Activated naive CD4-positive, alpha-beta T cell treated with anti-CD3 and anti-CD28 coated beads, Interleukin-2, amount 50 U/mL, for 72 hours (primary cell): ENCODE measurements around the gene MEGF6. TPM values are rescaled to one million over a fixed set of nuclear protein-coding genes. Genes with fewer than 3 reads are reported as not detected.

Source experiments
- ATAC-seq, 2 donors: fragments of 150-1000 bp; cut with Tn5 transposase; 2 replicates each; pipeline ENCODE4 v1.10.0; 2021; ENCODE audit warnings: mild to moderate bottlenecking in 2 of 2, moderate library complexity in 2 of 2
- DNase-seq, 2 donors: peaks; one replicate each; pipeline ENCODE4 v3.0.0; 2021 to 2022; ENCODE audit warnings: low spot score in 2 of 2
- H3K27ac Mint-ChIP-seq, 2 donors: one replicate each; pipeline ENCODE4 v1.8.0; 2022; ENCODE audit warnings: mild to moderate bottlenecking in 2 of 2, mixed read lengths in 2 of 2
- H3K36me3 Mint-ChIP-seq, 2 donors: one replicate each; pipeline ENCODE4 v1.8.0; 2022; ENCODE audit warnings: mixed read lengths in 2 of 2
- H3K9me3 Mint-ChIP-seq, 2 donors: one replicate each; pipeline ENCODE4 v1.8.0; 2022; ENCODE audit warnings: mixed read lengths in 2 of 2
- total RNA-seq, 2 donors: library from RNA; stranded (reverse); gene quantifications; one replicate each; pipeline ENCODE4 v1.2.3, GENCODE V29; 2022

The MEGF6 gene
- total RNA-seq, 2 donors from 2014 or later = 4.6 to 7.6 TPM

DNA sequence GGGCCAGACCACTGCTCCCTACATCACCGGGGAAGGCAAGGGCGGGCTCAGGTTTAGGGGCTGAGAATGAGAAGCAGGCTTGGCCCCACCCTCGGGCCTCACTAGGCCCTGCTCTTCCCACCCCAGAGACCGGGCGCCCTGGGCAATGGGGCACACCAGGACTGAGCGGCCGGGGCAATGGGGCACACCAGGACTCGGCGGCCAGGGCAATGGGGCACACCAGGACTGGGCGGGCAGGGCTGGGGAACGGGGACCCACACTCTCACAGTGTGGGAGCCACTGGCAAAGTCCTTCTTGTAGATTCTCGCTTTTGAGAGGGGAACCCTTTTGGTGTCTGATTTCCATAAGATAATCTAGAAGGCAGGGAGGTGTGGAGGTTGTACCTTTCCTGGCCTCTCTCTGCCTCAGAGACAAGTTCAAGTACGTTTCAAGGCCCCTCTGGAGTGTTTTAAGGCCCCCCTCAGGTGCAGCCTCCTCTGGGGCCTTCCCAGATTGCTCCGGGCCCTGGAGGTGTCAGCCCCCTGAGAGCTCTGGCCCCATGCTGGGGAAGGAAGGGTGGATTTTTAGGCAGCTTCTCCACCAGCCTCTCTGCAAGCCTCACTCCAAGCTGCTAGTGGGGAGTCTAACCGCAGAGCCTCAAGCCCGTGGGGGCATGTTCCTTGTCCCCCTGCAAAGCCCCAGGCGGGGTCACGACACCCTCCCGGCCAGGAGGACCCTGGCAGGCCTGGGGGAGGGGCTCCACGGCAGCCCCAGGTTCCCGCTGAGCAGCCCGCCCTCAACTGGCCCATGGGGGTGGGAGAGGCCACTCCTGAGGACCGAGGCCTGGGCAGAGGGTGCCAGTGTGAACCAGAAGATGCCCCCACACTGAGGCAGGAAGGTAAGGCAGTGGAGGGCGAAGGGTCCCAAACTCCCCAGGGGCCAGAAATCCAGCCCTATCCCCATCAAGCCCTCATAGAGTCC lies 90.6 kb downstream of the MEGF6 start:
- no peak for ATAC-seq
- no peaks in the 10 kb centered on the region for H3K36me3 Mint-ChIP-seq
- H3K9me3 Mint-ChIP-seq = no peaks in the 10 kb centered on the region
- no peak for DNase-seq
- H3K27ac Mint-ChIP-seq = no peak overlapping the region

DNA sequence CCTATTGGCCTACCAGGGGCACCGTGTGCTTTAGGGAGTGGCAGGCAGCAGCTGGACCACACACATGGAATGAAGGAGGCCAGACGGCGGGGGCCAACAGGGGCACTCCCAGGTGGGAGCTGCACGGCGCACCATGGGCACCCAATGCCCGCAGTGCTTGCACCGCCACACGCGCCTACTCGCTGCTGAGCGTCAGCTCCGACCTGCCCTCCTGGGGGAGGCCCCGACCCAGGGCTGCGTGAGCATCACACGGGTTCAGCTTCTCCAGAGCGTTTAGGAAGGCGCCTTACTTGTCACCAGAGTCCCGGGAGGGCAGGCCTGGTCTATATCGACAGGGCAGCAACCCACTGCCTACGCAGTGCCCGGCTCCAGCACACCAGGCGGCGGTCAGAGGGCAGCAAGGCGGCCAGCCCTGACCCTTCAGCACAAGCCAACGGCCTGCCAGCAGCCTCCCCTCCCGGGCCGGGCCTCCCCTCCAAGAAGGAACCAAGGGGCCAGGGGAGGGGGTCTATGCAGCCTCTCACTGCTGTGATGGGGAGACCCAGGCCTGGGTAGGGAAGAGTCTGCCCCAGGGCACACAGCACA lies 91.9 kb downstream of the MEGF6 start:
- ATAC-seq (no peak), DNase-seq (no peak)
- Mint-ChIP-seq H3K36me3 (no peaks in the 10 kb centered on the region), H3K9me3 (no peaks in the 10 kb centered on the region), H3K27ac (no peak overlapping the region)

GRCh38 chr1:3518756-3519155 lies 92.6 kb downstream of the MEGF6 start:
- H3K9me3 Mint-ChIP-seq = no peaks in the 10 kb centered on the region
- H3K36me3 Mint-ChIP-seq = no peaks in the 10 kb centered on the region
- H3K27ac Mint-ChIP-seq = no peak overlapping the region
- DNase-seq (no peak), ATAC-seq (no peak)

DNA sequence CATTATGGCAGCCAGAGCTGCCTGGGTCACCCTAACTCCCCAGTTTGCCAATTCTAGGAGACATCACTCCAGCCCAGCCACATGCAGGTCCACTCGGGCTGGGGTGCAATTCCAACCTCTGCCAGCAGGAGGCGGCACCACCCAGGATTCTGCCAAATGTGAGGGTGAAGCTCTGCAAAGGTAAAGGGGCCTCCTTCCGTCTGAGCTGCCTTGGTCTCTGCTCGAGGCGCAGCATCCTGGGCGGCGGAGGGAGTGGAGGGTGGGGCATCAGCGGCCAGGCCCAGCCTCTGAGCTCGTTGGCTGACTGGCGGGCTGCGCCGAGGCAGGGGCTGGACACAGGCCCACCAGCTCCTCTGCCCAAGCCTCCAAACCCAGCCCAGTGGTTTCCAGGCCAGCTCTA lies 93.1 kb downstream of the MEGF6 start:
- no peaks in the 10 kb centered on the region for H3K36me3 Mint-ChIP-seq
- DNase-seq = peak in 1 of 2 donors; percentile 36
- no peak overlapping the region for H3K27ac Mint-ChIP-seq
- no peaks in the 10 kb centered on the region for H3K9me3 Mint-ChIP-seq
- no peak for ATAC-seq

- Mint-ChIP-seq H3K27ac (no peak overlapping the region), H3K9me3 (no peaks in the 10 kb centered on the region), H3K36me3 (no peaks in the 10 kb centered on the region)
- no peak for ATAC-seq
- DNase-seq = no peak
Observed at GRCh38 chr1:3516911-3517675, 94.2 kb downstream of the MEGF6 start.

DNA sequence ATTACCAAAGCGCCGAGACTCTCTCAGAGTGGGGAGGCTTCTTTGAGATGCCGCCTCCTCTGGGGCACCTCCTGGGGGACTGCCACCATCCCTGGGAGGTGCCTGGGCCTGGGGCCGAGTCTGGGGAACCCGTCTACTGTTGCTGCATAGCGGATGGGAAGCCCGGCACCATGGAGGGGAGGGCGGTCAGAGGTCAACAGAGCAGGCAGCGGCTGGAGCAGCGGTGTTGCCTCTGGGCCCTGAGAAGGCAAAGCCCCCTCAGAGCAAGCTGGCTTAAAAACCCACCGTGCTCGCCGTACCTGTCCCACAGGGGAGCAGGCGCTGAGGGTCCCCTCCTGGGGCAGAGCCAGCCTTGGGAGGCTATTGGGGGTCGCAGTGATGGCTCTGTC lies 94.8 kb downstream of the MEGF6 start:
- H3K9me3 Mint-ChIP-seq = no peaks in the 10 kb centered on the region
- DNase-seq (no peak), ATAC-seq (no peak)
- H3K36me3 Mint-ChIP-seq = no peaks in the 10 kb centered on the region
- no peak overlapping the region for H3K27ac Mint-ChIP-seq

DNA sequence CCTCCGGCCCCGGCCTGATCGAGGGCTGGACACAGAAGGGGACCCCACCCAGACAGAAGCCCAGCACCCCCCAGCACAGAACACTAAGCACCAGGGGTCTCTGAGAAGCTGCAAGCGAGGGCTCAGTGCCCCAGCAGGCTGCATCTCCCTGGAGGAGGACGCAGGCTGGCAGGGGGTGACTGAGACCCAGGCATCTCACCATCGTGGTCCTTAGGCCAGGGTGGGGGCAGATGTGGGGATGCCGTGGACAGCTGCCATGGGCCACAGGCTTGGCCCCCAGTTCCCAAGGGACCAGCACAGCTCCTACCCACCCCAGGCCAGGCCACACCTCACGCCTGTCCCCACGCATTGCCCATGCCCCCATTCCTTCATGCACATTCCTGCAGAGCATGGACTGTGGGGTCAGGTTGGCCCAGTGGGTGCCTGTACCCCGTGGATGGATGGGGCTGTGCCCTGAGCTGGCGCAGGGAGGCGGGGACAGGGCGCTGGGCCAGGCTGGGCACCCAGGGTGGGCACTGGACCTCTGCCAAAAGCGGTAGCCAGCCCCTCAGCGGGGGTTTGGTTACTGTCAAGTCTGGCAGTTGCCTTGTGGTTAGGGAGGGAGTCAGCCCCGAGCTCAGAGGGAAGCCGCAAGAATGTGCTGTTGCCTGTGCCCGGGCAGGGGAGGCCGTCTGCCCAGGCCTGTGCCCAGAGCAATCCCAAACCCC lies 95.4 kb downstream of the MEGF6 start:
- Mint-ChIP-seq H3K9me3 (no peaks in the 10 kb centered on the region), H3K36me3 (no peaks in the 10 kb centered on the region), H3K27ac (peak overlapping the region in 1 of 2 donors; percentile 50)
- DNase-seq (no peak), ATAC-seq (no peak)

- ATAC-seq (no peak), DNase-seq (no peak)
- no peaks in the 10 kb centered on the region for H3K36me3 Mint-ChIP-seq
- H3K9me3 Mint-ChIP-seq = no peaks in the 10 kb centered on the region
- no peak overlapping the region for H3K27ac Mint-ChIP-seq
Observed at GRCh38 chr1:3515272-3515671, 96.0 kb downstream of the MEGF6 start.

- ATAC-seq = no peak
- Mint-ChIP-seq H3K36me3 (no peaks in the 10 kb centered on the region), H3K9me3 (no peaks in the 10 kb centered on the region), H3K27ac (no peak overlapping the region)
- DNase-seq = no peak
Observed at GRCh38 chr1:3514404-3514803, 96.9 kb downstream of the MEGF6 start.

DNA sequence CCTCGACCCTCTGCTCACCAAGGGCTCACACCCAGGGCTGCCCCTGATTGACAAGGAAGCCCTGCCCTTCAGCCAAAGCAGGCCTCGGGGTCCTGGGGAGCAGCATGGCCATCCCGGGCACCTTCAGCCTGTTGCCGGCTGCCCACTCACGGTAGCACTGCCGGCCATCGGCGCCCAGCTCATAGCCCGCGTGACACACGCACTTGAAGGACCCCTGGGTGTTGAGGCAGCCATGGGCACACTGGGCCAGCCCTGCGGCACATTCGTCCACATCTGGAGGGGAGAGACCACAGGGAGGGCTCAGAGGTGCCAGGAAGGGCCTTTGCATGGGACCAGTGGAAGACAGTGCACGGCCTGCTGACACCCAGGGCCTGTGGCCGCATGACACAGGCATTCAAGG lies 99.5 kb downstream of the MEGF6 start:
- no peak for ATAC-seq
- no peaks in the 10 kb centered on the region for H3K36me3 Mint-ChIP-seq
- no peak overlapping the region for H3K27ac Mint-ChIP-seq
- H3K9me3 Mint-ChIP-seq = no peaks in the 10 kb centered on the region
- no peak for DNase-seq

DNA sequence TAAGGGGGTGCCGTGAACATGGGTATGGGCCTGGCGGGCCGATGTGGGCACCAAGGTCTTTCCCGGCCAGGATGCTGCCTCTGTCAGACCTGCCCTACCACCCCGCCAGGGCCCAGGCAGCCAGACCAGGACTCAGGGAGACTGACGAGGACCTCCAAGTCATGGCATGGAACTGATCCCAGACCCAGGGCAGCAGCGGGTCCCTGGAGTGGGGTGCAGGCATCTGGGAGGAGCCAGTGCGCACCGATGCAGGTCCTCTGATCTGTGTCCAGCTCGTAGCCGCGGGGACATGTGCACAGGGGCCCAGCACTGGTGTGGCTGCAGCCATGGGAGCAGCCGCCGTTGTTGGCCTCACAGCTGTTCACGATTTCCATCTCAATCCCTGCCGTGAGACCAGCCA lies 100.0 kb downstream of the MEGF6 start:
- Mint-ChIP-seq H3K9me3 (no peaks in the 10 kb centered on the region), H3K36me3 (no peaks in the 10 kb centered on the region), H3K27ac (no peak overlapping the region)
- no peak for DNase-seq
- no peak for ATAC-seq

- Mint-ChIP-seq H3K9me3 (no peaks in the 10 kb centered on the region), H3K36me3 (no peaks in the 10 kb centered on the region), H3K27ac (no peak overlapping the region)
- DNase-seq = no peak
- ATAC-seq = no peak
Observed at GRCh38 chr1:3510956-3511250, 100.4 kb downstream of the MEGF6 start.

DNA sequence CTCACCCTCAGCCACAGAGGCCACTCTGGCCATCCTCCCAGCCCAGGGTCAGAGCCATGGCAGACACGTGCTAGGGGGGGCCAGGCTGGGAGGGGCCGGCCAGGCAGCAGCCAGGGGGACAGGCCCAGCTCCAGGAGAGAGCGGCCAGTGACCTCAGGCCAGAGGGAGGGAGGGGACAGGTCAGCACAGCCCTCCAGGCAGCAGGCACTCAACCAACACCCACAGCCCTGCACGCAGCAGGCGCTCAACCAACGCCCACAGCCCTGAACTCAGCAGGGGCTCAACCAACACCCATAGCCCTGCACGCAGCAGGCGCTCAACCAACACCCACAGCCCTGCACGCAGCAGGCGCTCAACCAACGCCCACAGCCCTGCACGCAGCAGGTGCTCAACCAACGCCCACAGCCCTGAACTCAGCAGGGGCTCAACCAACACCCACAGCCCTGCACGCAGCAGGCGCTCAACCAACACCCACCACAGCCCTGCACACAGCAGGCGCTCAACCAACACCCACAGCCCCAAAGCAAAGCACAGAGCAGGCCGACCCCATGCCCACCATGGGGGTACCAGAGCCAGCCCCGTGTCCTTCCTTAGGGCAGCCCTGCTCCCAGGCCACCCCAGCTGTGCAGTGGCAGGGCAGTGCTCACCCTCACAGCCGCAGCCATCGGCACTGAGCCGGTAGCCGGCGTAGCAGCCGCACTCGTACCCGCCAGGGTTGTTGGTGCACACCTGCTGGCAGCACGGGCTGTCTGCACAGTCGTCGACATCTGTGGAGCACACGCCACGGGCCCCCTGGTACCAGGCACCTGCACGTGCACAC lies 101.0 kb downstream of the MEGF6 start:
- no peaks in the 10 kb centered on the region for H3K9me3 Mint-ChIP-seq
- ATAC-seq (no peak), DNase-seq (no peak)
- no peak overlapping the region for H3K27ac Mint-ChIP-seq
- no peaks in the 10 kb centered on the region for H3K36me3 Mint-ChIP-seq

GRCh38 chr1:3509721-3510120 lies 101.6 kb downstream of the MEGF6 start:
- ATAC-seq (no peak), DNase-seq (no peak)
- no peaks in the 10 kb centered on the region for H3K9me3 Mint-ChIP-seq
- no peak overlapping the region for H3K27ac Mint-ChIP-seq
- H3K36me3 Mint-ChIP-seq = no peaks in the 10 kb centered on the region

DNA sequence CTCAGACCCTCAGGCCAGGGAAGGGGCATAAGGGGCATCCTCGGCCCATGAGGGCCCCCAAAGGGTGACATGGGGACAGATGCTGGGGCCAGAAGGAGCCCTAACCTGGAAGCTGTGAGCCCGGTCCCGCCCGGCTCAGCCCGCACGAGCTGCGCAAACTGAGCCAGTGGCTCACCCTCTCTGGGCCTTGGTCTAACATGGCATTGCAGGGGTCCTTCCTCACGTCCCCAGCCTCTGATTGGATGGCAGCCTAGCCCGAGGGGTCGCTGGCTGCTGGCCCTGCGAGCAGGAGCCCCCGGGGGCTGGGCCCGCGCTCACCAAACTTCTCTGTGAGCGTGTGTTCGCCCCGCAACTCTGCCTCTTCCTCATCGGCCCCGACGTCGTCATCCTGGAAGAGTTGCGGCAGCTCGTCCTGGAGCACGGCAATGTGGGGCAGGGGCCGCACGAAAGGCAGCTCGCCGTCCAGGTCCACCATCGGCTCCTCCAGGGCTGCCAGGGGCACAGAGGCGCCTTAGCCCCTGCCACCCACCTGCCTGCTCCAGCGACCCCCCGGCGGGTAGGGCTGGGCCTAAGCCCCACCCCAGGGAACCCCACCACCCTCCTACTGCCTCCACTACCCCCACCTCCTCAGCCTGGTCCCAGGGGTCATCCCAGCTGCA lies 102.4 kb downstream of the MEGF6 start:
- Mint-ChIP-seq H3K27ac (no peak overlapping the region), H3K36me3 (no peaks in the 10 kb centered on the region), H3K9me3 (no peaks in the 10 kb centered on the region)
- ATAC-seq (no peak), DNase-seq (no peak)
